Activated CD4-positive, alpha-beta T cell treated with anti-CD3 and anti-CD28 coated beads for 1 hour (primary cell): ENCODE data around the gene NHSL2.
"Not testable (repeated sequence)": the region's sequence is repeated elsewhere in the genome, so short reads cannot be mapped to it uniquely, and the experiment has no call there.

ENCODE experiments used
- DNase-seq: peaks from one replicate; pipeline ENCODE4 v3.0.0-alpha.2; 2020

NHSL2 gene

GRCh38 chrX:71910643-71910985 lies at the start of gene NHSL2:
TSS of gene NHSL2 (plus strand) at chrX:71910845.
- no peak for DNase-seq

- DNase-seq, result no peak
These were observed 43.0 kb upstream of the NHSL2 start for GRCh38 chrX:71867680-71868079.

DNA sequence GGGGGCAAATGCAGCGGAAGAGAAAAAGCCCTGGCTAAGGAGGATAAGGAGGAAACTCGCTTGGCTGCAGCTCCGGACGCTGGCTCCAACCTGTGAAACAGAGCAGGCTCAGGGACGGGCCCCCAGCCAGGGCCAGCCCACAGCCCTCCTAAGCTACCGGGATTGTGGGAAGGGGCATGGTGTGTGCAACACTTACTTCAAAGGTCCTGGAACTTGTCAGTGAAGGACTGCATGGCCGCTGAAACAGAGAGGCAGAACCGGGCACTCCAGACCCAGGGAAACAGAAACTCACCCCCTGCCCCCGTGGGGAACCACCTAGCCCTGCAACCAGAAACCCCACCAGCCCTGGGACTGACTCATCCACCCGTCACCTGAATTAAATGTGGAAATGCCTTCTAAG lies 41.1 kb upstream of the NHSL2 start:
- DNase-seq, result not testable (repeated sequence)

GRCh38 chrX:71870208-71871098 lies 40.2 kb upstream of the NHSL2 start:
- DNase-seq, result no peak

DNA sequence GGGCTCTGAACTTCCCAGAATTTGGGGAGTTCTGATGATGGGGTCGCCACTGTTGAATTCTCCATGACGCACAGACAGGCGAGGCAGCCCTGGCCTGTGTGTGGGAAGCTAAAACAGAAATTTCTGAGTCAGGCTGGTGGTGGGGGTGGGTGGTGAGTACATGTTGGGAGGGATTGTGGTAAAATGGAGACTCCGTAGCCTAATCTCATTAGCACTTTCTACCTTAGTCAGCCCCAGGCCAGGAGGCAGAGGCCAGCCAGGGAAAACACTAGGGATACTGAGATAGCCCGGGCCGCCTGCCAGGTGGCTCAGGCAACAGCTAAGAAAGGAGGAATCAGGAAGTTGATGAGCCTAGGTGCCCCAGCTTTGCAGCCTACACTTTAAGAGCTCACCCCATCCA lies 39.3 kb upstream of the NHSL2 start:
- no peak for DNase-seq

DNA sequence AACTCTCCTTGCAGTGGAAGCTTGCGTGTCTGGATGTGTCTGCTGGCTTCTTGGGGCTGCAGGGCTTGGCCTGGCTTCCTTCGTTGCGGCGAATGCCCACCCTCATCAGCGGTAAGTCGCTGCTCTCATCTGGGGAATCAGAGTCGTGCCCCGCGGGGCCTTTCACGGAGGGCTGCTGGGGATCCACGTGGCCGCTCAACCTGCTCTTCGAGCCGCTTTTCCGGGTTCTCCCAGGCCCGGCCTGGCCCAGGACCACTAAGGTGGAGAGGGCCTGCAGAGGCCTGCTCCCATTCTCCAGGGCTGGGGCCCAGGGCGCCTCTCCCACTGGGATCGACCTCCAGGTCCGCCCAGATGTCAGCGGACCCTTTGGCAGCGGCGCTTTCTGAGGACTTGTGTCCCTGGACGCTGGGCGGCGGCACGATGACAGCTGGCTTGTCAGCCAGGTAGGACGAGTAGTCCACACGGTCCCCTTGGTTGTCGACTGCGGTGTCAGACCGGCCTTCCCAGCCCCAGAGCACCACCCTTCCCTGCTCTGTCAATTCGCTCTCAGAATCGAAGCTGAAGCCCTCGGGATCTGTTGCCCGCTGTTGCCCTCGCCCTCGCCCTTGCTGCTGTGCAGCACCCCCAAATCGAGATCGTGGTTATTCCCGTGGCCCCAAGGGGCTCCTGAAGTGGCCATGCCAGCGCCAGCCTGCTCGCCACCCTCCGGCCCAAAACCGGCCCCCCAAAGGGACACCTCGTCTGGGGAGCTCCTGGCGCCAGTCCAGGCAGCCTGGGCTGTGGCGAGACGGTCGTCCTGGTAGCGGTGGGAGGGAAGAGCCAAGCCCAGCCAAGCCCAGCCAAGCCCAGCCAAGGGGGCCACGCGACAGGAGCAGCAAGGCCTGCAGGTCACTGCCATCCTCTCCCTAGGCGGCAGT lies 37.8 kb upstream of the NHSL2 start:
- no peak for DNase-seq

- no peak for DNase-seq
These were observed 37.2 kb upstream of the NHSL2 start for GRCh38 chrX:71873459-71873833.

- DNase-seq, result not testable (repeated sequence)
These were observed 33.8 kb upstream of the NHSL2 start for GRCh38 chrX:71876841-71877240.

DNA sequence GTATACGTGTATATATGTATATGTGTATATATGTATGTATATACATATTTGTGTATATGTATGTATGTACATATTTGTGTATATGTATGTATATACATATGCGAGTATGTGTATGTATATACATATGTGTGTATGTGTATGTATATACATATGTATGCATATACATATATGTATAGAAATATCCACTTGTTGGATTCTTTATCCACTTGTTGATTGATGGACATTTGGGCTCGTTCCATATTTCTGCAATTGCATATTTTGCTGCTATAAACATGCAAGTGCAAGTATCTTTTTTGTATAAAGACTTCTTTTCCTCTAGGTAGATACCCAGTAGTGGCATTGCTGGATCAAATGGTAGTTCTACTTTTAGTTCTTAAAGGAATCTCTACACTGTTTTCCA lies 25.5 kb upstream of the NHSL2 start:
- no peak for DNase-seq

DNA sequence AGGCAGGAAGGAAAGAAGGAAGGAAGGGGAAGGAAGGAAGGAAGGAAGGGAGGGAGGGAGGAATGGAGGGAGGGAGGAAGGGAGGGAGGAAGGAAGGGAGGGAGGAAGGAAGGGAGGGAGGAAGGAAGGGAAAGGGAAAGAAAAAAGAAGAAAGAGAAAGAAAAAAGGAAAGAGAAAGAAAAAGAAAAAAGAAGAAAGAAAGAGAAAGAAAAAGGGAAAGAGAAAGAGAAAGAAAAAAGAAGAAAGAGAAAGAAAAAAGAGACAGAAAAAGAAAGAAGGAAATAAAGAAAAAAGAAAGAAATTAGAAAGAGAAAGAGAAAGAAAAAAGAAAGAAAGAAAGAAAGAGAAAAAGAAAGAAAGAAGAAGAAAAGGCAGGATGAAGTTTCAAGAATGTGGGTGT lies 15.0 kb upstream of the NHSL2 start:
- DNase-seq, result no peak

- DNase-seq, result no peak
These were observed 4.5 kb upstream of the NHSL2 start for GRCh38 chrX:71906144-71906543.

DNA sequence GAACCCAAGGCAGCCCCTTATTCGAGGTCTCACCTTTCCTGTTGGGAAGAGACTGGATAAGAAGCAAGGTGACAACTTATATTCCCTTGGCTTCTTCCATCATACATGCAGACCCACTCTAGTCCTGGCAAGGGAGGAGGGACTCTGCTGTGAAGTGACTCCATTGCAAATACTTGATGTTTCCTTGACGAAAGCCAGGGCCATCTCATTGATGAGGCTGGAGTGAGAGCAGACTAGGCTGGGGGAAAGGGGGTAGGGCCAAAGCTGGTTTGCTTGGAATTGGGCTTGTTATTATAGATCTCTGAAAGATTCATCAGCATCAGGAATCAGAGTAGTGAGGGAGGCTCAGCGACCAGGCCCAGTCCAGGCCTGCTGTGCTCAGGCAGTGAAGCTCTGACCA lies 2.3 kb upstream of the NHSL2 start:
- DNase-seq, result no peak

GRCh38 chrX:71909956-71910355 lies 689 bp upstream of the NHSL2 start:
- DNase-seq, result no peak

DNA sequence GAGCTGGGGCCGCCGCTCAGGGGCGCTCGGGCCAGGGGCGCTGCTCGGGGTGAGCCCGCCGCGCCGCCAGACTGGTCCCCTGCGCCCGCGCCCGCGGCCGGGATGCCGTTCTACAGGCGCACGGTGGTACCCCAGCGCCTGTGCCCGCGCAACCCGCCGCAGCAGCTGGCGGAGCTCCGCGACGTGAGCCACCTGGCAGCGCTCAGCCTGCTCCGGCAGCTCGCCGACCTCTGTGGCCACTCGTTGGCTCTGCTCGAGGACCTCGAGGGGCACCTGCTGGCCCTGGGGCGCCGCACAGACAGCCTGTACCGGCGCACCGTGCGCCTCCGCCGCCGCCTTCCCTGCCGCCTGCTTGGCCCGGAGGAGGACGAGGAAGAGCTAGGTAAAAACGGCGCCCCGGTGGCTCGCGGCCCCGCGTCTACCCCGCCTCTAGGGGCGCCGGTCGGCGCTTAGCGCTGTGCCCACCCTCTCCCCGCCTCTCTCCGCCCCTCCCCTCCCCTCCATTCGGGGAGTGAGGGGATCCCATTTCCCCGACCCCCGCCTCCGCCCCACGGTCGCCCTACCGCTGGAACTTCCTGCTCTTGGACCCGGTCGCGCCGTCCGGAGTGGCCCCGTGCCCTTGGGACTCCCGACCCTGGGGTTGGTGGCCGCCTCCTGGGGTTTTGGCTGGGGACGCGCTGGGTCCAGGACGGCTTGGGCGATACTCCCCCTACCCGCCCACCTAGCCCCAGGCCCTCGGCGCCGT lies 513 bp downstream of the NHSL2 start:
- peak; percentile 8 for DNase-seq

DNA sequence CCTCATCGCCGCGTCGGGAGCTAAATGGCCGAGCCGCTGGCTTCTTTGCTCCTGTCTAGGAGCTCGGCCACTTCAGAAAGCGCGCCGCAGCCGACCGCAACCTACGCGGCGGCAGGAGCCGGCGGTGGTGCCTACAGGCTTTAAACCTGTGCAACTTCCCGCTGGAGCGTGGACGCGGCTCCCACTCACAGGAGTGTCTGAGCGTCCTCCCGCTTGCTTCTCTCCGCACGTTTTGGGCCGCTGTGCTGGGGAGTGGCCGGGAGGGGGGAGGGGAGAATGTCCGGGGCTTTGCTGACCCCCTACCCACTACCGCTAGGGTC lies 1.0 kb downstream of the NHSL2 start:
- no peak for DNase-seq

DNA sequence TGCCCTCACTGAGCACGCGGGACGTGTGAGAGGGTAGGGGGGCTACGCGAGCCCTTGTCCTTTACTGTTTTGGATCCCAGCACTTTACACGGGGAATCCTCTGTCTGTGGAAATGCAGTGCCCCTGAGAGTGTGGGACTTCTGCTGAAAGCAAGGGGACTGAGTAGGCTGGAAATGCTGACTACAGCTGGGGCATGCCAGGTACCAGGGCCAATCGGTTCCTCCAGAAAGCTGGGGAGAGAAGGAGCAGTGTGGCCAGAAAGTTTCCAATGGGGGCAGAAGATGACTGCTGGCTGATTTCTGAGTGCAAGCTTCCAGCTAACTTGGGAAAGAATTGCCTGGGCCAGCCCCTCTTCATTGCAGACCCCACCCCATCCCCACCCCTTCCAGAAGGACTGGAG lies 1.5 kb downstream of the NHSL2 start:
- no peak for DNase-seq

DNA sequence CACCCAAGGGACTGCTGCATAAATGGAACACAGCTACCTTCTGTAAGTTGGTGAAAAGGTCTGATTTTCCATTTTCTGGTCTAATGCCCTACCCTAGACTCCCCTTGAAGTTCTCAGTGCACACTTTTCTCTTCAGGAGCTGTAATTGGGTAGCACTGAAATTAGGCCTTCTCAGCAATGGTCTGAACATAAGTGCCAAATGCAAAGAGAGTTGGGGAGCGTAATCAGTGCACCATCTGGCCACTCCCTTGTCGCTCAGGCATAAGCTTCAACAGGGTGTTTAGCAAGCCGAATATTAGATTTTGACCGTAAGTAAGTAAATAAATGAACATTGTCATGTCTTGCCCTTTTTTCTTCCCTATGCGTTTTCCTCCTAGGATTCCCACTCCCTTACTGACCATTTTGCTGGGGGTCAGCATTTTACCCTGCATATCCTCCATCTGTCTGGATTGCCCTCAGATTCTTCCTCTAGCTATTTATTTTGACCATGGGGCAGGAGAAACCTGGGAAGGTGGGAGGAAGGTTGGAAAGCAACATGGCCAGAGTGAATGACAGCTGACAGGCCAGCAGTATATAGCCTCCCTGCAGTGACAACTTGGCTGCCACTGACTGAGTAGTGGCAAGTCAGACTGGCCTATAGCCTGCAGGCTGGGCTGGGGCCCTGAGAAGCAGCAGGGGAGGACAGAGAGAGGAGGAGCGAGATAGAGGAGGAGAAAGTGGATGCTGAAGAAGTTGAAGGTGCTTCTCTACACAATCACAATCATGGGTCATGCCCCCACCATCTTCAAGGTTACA lies 2.7 kb downstream of the NHSL2 start:
- DNase-seq, result no peak

GRCh38 chrX:71917621-71918343 lies 7.1 kb downstream of the NHSL2 start:
- DNase-seq, result no peak

DNA sequence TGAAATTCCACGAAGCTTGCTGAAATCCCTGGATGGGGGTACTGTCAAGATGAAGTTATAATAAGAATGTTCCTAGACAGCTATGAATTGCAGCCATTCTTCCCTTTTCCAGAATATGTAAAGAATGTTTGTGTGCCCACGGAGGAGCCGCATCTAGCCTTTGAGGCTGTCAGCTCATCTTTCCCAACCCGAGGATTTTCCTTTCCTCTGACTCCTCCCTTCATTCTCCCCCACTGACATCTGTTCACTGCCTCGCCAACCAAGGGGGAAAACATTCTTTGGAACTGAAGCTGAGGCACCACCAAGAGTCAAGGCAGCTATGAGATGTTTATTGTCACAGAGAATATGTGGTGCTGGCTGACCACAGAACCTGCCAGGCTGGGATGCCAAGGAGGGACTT lies 8.8 kb downstream of the NHSL2 start:
- DNase-seq, result no peak

DNA sequence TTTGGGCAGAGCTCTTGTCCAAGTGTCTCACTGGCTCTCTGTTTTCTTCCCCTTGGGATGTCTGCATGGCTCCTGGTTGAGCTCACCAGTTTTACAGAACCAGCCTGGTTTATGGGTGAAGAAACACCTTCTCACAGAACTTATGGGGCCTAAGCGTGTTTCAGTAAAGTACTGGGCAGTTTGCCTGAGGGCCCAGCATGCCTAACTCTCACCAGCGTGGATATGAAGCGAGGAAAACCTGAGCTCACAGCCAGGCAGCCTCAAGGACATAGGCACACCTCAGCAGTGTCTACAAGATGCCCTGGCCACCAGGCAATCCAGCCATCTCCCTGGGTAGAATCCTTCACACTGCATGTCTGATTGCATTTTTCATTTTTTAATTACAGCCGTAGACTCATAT lies 9.2 kb downstream of the NHSL2 start:
- no peak for DNase-seq

DNA sequence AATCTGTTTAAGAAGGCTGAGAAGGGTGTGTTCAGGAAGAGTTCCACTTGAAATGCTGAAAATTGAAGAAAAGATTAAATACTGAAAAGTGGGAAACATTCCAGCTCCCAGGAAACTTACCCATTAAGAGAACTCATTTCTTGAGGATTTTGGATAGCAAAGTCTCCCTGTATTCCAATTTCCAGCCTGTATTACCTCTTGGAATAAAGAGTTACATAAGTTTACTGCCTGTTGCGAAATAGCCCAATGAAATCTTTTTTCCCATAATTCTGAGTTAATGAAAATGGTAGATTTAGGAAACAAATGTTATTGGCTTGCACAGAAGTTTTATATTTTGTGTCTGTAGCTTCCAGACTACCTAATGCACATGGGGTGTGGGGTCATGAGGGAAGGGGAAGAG lies 12.0 kb downstream of the NHSL2 start:
- DNase-seq, result no peak

GRCh38 chrX:71923516-71923915 lies 12.9 kb downstream of the NHSL2 start:
- no peak for DNase-seq
